Measurements from ENCODE around the gene INTS15.

GRCh38 chr7:6575281-6576023, 14.4 kb upstream of the INTS15 start:
- no peak for TF ChIP-seq FOXM1 (IDR thresholded peaks at IDR 0.05; ENCODE audit: borderline replicate concordance, low read depth)
- no peak for TF ChIP-seq MAX (IDR thresholded peaks at IDR 0.05)
- no peak for TF ChIP-seq YY1 (IDR thresholded peaks at IDR 0.05; ENCODE audit: low read depth)
- no peak for TF ChIP-seq EP300 (IDR thresholded peaks at IDR 0.05; ENCODE audit: borderline replicate concordance)
- no peak for TF ChIP-seq REST (IDR thresholded peaks at IDR 0.05; ENCODE audit: low read depth)
- no peak for TF ChIP-seq TCF12 (IDR thresholded peaks at IDR 0.05; ENCODE audit: low read depth)
- no peak for TF ChIP-seq CEBPB (IDR thresholded peaks at IDR 0.05)
- TF ChIP-seq RAD21 (IDR thresholded peaks at IDR 0.05; ENCODE audit: low read depth), result no peak
- no peak for TF ChIP-seq TAF1 (IDR thresholded peaks at IDR 0.05; ENCODE audit: low read depth)
